ENCODE results near the gene RASL11B. TPM values are rescaled to one million over a fixed set of nuclear protein-coding genes. Genes with fewer than 3 reads are reported as not detected.

Gene RASL11B
- total and polyA plus RNA-seq, 2 donors (not counting 3 experiments of a cell fraction or from before 2014, with no cell fraction given) = 0.83 TPM; not detected in 1

GRCh38 chr4:52904421-52904820 lies 42.3 kb downstream of the RASL11B start:
- Histone ChIP-seq H2AFZ (ENCODE audit: low read depth, low read length) (no peak overlapping the region), H3K79me2 (ENCODE audit: control insufficient read depth, insufficient read depth, low read length) (no peaks in the 10 kb centered on the region), H3K4me1 (ENCODE audit: control insufficient read depth, extremely low read depth, insufficient read depth, low read length) (no peaks in the 10 kb centered on the region), H3K4me3 (replicated peaks in 1 of 3; ENCODE audit: insufficient read depth in 1 of 3, low read depth in 1 of 3, low read length in 3 of 3) (no peak overlapping the region), H3K9me1 (replicated peaks; ENCODE audit: control insufficient read depth, extremely low read depth, insufficient read depth, low read length) (no peaks in the 10 kb centered on the region), H4K20me1 (replicated peaks; ENCODE audit: control insufficient read depth, extremely low read depth, insufficient read depth, low read length) (no peaks in the 10 kb centered on the region), H3K36me3 (ENCODE audit: control insufficient read depth in 2 of 2, extremely low read depth in 1 of 2, insufficient read depth in 2 of 2, low read length in 2 of 2) (no peaks in the 10 kb centered on the region), H3K27me3 (ENCODE audit: control insufficient read depth in 2 of 2, insufficient read depth in 2 of 2, low read length in 2 of 2) (no peaks in the 10 kb centered on the region), H3K9me3 (replicated peaks; ENCODE audit: control insufficient read depth, insufficient read depth, low read length) (no peaks in the 10 kb centered on the region), H3K27ac (ENCODE audit: insufficient read depth, low read depth, low read length) (no peak overlapping the region), H3K4me2 (ENCODE audit: insufficient read depth, low read length) (no peak overlapping the region), H3K9ac (replicated peaks; ENCODE audit: extremely low read depth, insufficient read depth, low read length) (no peak overlapping the region)
- intact Hi-C loops (cut with micrococcal nuclease) = no loop called here
- POLR2A ChIA-PET = no interaction called here
- no TSS peak for BruUV-seq (replicated peaks)
- TF ChIP-seq FOS (IDR thresholded peaks at IDR 0.05; ENCODE audit: borderline replicate concordance, insufficient read depth, low read length) (no peak), CTCF (IDR thresholded peaks at IDR 0.05; ENCODE audit: extremely low read depth in 1 of 2, insufficient read depth in 1 of 2, low read depth in 1 of 2, low read length in 2 of 2) (no peak), EZH2 (IDR thresholded peaks at IDR 0.05; ENCODE audit: borderline replicate concordance, low read depth, low read length, severe bottlenecking) (no peak), MYC (IDR thresholded peaks at IDR 0.05; ENCODE audit: low read depth, low read length) (no peak)
- CTCF ChIA-PET = interaction anchor here (1.8 kb wide), 1 partner anchor 78 kb away, joined by 5 read pairs; no protein-coding TSS in a partner anchor
- FAIRE-seq (no peak), DNase-seq (ENCODE audit: low read depth, low spot score) (no peak)
- dilution Hi-C loops (cut with MboI; ENCODE audit: extremely low pct_ligation_motif_present, low sequenced_read_pairs) = no loop called here

- Histone ChIP-seq H3K9me1 (replicated peaks; ENCODE audit: control insufficient read depth, extremely low read depth, insufficient read depth, low read length) (no peaks in the 10 kb centered on the region), H3K9me3 (replicated peaks; ENCODE audit: control insufficient read depth, insufficient read depth, low read length) (no peaks in the 10 kb centered on the region), H3K27me3 (ENCODE audit: control insufficient read depth in 2 of 2, insufficient read depth in 2 of 2, low read length in 2 of 2) (no peaks in the 10 kb centered on the region), H3K79me2 (ENCODE audit: control insufficient read depth, insufficient read depth, low read length) (no peaks in the 10 kb centered on the region), H3K4me1 (ENCODE audit: control insufficient read depth, extremely low read depth, insufficient read depth, low read length) (no peaks in the 10 kb centered on the region), H3K4me2 (ENCODE audit: insufficient read depth, low read length) (no peak overlapping the region), H3K36me3 (ENCODE audit: control insufficient read depth in 2 of 2, extremely low read depth in 1 of 2, insufficient read depth in 2 of 2, low read length in 2 of 2) (no peaks in the 10 kb centered on the region), H3K4me3 (replicated peaks in 1 of 3; ENCODE audit: insufficient read depth in 1 of 3, low read depth in 1 of 3, low read length in 3 of 3) (no peak overlapping the region), H2AFZ (ENCODE audit: low read depth, low read length) (no peak overlapping the region), H3K9ac (replicated peaks; ENCODE audit: extremely low read depth, insufficient read depth, low read length) (no peak overlapping the region), H4K20me1 (replicated peaks; ENCODE audit: control insufficient read depth, extremely low read depth, insufficient read depth, low read length) (no peaks in the 10 kb centered on the region), H3K27ac (ENCODE audit: insufficient read depth, low read depth, low read length) (no peak overlapping the region)
- intact Hi-C loops (cut with micrococcal nuclease) = no loop called here
- ChIA-PET CTCF (no interaction called here), POLR2A (no interaction called here)
- dilution Hi-C loops (cut with MboI; ENCODE audit: extremely low pct_ligation_motif_present, low sequenced_read_pairs) = no loop called here
- FAIRE-seq (no peak), DNase-seq (ENCODE audit: low read depth, low spot score) (no peak)
- TF ChIP-seq POLR2AphosphoS5 (IDR thresholded peaks at IDR 0.05; ENCODE audit: insufficient read depth, low read depth, low read length) (no peak), MAX (IDR thresholded peaks at IDR 0.05; ENCODE audit: insufficient read depth, insufficient read length) (no peak), POLR2A (IDR thresholded peaks at IDR 0.05; ENCODE audit: low read depth, low read length) (no peak), FOS (IDR thresholded peaks at IDR 0.05; ENCODE audit: borderline replicate concordance, insufficient read depth, low read length) (no peak), JUN (IDR thresholded peaks at IDR 0.05; ENCODE audit: borderline replicate concordance, insufficient read depth, insufficient read length, low read depth) (no peak), CTCF (IDR thresholded peaks at IDR 0.05; ENCODE audit: extremely low read depth in 1 of 2, insufficient read depth in 1 of 2, low read depth in 1 of 2, low read length in 2 of 2) (no peak), EZH2 (IDR thresholded peaks at IDR 0.05; ENCODE audit: borderline replicate concordance, low read depth, low read length, severe bottlenecking) (no peak), MYC (IDR thresholded peaks at IDR 0.05; ENCODE audit: low read depth, low read length) (no peak), GATA2 (IDR thresholded peaks at IDR 0.05; ENCODE audit: insufficient read depth, insufficient read length, low read depth, low read length) (no peak)
- BruUV-seq (replicated peaks) = no TSS peak
These were observed 45.4 kb downstream of the RASL11B start for GRCh38 chr4:52907510-52907909.
